ENCODE measurements around the gene SPRED2. TPM values are rescaled to one million over a fixed set of nuclear protein-coding genes. Genes with fewer than 3 reads are reported as not detected.

Gene SPRED2
- total and polyA plus RNA-seq, 3 donors from 2014 or later = 10.0 to 14.1 (median 11.3) TPM

DNA sequence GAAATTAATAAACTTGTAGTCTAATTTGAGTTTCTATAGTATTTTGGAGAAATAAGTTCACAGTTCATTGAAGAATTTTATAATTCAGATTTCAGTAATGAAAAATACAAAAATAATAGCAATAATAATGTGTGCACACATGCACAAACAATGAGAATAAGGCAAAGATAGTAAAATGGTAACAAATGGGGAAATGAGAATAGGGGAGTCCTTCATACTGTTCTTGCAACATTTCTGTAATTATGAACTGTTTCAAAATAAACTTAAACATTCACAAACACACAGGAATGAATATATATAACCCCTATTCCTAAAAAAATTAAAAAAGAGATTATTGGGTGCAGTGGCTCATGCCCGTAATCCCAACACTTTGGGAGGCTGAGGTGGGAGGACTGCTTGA is 63.9 kb downstream of the SPRED2 start:
- Histone ChIP-seq H3K4me1 (no peaks in the 10 kb centered on the region), H3K4me3 (no peak overlapping the region), H3K36me3 (ENCODE audit: low read depth, missing control alignments) (no peaks in the 10 kb centered on the region), H3K27ac (no peak overlapping the region), H3K27me3 (no peaks in the 10 kb centered on the region), H3K9me3 (no peaks in the 10 kb centered on the region)
- intact Hi-C loops (cut with DNase I; ENCODE audit: low total_unique reads) = no loop called here
- 96% methylated on average over 1 of the region's 1 CpG for WGBS, 2 donors
- no peak for DNase-seq
- TF ChIP-seq, protein P1, sequence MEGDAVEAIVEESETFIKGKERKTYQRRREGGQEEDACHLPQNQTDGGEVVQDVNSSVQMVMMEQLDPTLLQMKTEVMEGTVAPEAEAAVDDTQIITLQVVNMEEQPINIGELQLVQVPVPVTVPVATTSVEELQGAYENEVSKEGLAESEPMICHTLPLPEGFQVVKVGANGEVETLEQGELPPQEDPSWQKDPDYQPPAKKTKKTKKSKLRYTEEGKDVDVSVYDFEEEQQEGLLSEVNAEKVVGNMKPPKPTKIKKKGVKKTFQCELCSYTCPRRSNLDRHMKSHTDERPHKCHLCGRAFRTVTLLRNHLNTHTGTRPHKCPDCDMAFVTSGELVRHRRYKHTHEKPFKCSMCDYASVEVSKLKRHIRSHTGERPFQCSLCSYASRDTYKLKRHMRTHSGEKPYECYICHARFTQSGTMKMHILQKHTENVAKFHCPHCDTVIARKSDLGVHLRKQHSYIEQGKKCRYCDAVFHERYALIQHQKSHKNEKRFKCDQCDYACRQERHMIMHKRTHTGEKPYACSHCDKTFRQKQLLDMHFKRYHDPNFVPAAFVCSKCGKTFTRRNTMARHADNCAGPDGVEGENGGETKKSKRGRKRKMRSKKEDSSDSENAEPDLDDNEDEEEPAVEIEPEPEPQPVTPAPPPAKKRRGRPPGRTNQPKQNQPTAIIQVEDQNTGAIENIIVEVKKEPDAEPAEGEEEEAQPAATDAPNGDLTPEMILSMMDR (IDR thresholded peaks at IDR 0.05) = no peak
- no peak for TF ChIP-seq POLR2A (IDR thresholded peaks at IDR 0.05)

DNA sequence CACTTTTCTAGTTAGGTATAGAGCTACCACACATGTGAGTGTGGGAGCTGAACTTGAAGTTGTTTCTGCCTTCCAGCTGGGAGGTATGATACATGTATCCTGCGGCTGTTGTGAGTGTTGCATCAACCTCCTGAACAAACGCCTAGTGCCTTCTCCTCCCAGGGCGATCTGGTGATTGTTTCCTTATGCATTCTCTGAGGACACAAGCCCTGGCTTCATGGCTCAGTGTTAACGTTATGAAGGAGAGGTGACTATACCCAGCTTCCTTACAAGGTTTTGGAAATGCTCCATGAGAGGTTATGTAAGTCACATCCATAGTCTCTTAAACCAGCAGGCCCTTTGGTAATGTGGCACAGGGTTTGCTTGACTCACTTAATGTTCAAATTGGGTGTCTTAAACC is 64.9 kb downstream of the SPRED2 start:
- intact Hi-C loops (cut with DNase I; ENCODE audit: low total_unique reads) = no loop called here
- no peak overlapping the region for H3K27ac ChIP-seq
- TF ChIP-seq, protein P1 (IDR thresholded peaks at IDR 0.05) = no peak
- TF ChIP-seq POLR2A (IDR thresholded peaks at IDR 0.05) = no peak
- no peaks in the 10 kb centered on the region for H3K27me3 ChIP-seq
- WGBS, 2 donors = 71 to 75% methylated on average over 4 of the region's 4 CpGs
- H3K4me3 ChIP-seq = no peak overlapping the region
- H3K36me3 ChIP-seq (ENCODE audit: low read depth, missing control alignments) = no peaks in the 10 kb centered on the region
- no peak for DNase-seq
- H3K9me3 ChIP-seq = no peaks in the 10 kb centered on the region
- no peaks in the 10 kb centered on the region for H3K4me1 ChIP-seq

DNA sequence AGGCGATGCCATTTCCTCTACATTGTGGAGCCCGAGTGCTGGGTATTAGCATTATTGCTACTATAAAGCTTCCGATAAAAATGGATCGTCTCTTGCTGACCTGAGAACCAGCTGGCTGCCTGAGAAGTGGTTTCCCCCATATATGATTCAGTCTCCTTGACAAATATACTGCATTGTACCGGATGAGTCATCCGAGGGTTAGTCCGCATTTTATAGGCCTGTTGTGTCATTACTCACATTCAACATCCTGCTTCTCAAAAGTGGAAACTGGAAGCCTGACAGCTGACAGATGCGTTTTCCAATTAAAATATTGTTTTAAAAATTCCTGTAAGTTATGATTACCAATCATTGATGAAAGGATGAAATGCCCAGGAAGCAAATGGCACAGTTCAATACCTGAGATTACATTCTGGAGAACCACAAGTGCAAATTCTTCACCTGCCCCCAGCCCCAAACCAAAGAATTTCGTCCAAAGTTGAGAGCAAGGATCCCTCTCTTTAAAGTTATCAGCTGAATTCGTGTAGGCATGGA is 65.7 kb downstream of the SPRED2 start:
- Histone ChIP-seq H3K4me3 (no peak overlapping the region), H3K27me3 (no peaks in the 10 kb centered on the region), H3K27ac (no peak overlapping the region), H3K36me3 (ENCODE audit: low read depth, missing control alignments) (no peaks in the 10 kb centered on the region), H3K9me3 (no peaks in the 10 kb centered on the region), H3K4me1 (peaks cover 3% of the 10 kb centered on the region)
- no peak for TF ChIP-seq POLR2A (IDR thresholded peaks at IDR 0.05)
- TF ChIP-seq, protein P1 (IDR thresholded peaks at IDR 0.05) = no peak
- intact Hi-C loops (cut with DNase I; ENCODE audit: low total_unique reads) = no loop called here
- whole genome bisulfite sequencing, 2 donors = 70 to 87% methylated on average over 10 of the region's 10 CpGs
- DNase-seq = no peak

DNA sequence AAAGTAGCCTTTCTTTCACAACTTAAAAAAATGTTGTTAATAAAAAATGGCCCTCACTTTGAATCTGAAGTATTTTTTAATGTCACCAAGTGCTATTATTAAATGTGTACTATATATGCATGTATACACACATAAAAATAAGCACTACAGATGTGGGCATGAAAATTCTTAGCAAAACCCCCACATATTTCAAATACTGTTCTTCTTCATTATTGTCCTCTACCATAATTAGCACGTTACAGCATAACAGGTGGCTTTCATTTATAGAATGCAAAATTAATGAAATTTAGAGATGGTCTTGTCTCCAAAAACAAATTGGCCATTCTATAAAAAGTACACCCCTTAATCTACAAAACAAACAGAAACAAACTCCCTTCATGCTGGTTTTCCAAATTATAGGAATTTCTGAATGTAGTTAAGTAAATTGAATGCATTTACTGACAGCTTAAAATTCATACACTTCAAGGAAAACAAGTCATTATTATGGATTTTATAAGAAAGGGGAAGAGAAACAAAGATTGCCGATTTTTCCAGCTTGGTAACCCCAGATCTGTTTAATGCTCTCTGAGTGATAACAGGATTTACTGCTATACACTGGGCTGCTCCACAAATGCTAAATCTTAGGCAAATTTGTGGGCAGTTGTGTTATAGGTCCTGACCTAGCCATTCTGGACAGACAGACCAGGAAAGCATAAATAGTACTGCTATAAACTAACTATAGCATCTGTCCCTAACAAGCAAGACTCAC is 67.2 kb downstream of the SPRED2 start:
- intact Hi-C loops (cut with DNase I; ENCODE audit: low total_unique reads) = no loop called here
- Histone ChIP-seq H3K27me3 (no peaks in the 10 kb centered on the region), H3K36me3 (ENCODE audit: low read depth, missing control alignments) (no peaks in the 10 kb centered on the region), H3K9me3 (no peaks in the 10 kb centered on the region), H3K4me1 (peaks cover 4% of the 10 kb centered on the region), H3K27ac (no peak overlapping the region), H3K4me3 (no peak overlapping the region)
- 74 to 75% methylated on average over 2 of the region's 2 CpGs for WGBS, 2 donors
- DNase-seq = no peak
- TF ChIP-seq POLR2A (IDR thresholded peaks at IDR 0.05) = no peak
- TF ChIP-seq, protein P1 (IDR thresholded peaks at IDR 0.05) = no peak

Data from testis (tissue), 3 donors.